HepG2 (cell line): ENCODE data around the gene C14orf93. TPM values are rescaled to one million over a fixed set of nuclear protein-coding genes. Genes with fewer than 3 reads are reported as not detected.

Experiments
- EHMT2 ChIP-seq: fragments of 200-600 bp; sonication (generic); IDR thresholded peaks from 2 replicates; pipeline ENCODE4 v1.7.0; 2017; ENCODE audit warnings: antibody characterized with exemption, low read depth, low read length, borderline replicate concordance
- FOXJ3 ChIP-seq: sonication (generic); formaldehyde crosslinking; IDR thresholded peaks from 2 replicates; pipeline ENCODE4 v1.4.0; 2020; ENCODE audit warnings: missing genetic modification reagents, mild to moderate bottlenecking, borderline replicate concordance
- HOXA3 ChIP-seq: sonication (generic); formaldehyde crosslinking; IDR thresholded peaks from 2 replicates; pipeline ENCODE4 v1.5.0; 2020; ENCODE audit warnings: missing genetic modification reagents
- ISX ChIP-seq: sonication (generic); formaldehyde crosslinking; conservative IDR thresholded peaks from 2 replicates; pipeline ENCODE4 v1.5.0; 2020; ENCODE audit warnings: missing genetic modification reagents
- MAFF ChIP-seq: IDR thresholded peaks from 2 replicates; pipeline ENCODE4 v1.6.1; 2011; ENCODE audit warnings: low read depth, low read length, improper control_type of control experiment
- MIXL1 ChIP-seq: IDR thresholded peaks from 2 replicates; pipeline ENCODE4 v1.6.1; 2016
- MLLT10 ChIP-seq: sonication (generic); formaldehyde crosslinking; IDR thresholded peaks from 2 replicates; pipeline ENCODE4 v1.4.0; 2020; ENCODE audit warnings: missing genetic modification reagents
- NFRKB ChIP-seq: fragments of 450-650 bp; IDR thresholded peaks from 2 replicates; pipeline ENCODE4 v1.6.1; 2017
- PLRG1 ChIP-seq: fragments of 450-650 bp; conservative IDR thresholded peaks from 2 replicates; pipeline ENCODE4 v1.6.1; 2016
- RFXANK ChIP-seq: IDR thresholded peaks from 2 replicates; pipeline ENCODE4 v1.6.1; 2016
- SCMH1 ChIP-seq: sonication (generic); formaldehyde crosslinking; IDR thresholded peaks from 2 replicates; pipeline ENCODE4 v1.9.0; 2021; ENCODE audit warnings: missing genetic modification reagents, mild to moderate bottlenecking, borderline replicate concordance
- SRF ChIP-seq: IDR thresholded peaks from 2 replicates; pipeline ENCODE4 v1.6.1; 2011; ENCODE audit warnings: mild to moderate bottlenecking, low read depth, low read length, moderate library complexity
- ZNF207 ChIP-seq: fragments of 450-650 bp; IDR thresholded peaks from 2 replicates; pipeline ENCODE4 v1.6.1; 2016; ENCODE audit warnings: antibody characterized with exemption, borderline replicate concordance
- ZNF451 ChIP-seq: sonication (generic); formaldehyde crosslinking; IDR thresholded peaks from 2 replicates; pipeline ENCODE4 v1.5.0; 2020; ENCODE audit warnings: mild to moderate bottlenecking, missing genetic modification reagents
- ZNF660 ChIP-seq: sonication (generic); formaldehyde crosslinking; IDR thresholded peaks from 2 replicates; pipeline ENCODE4 v1.5.1; 2020; ENCODE audit warnings: mild to moderate bottlenecking, low read depth, missing genetic modification reagents, borderline replicate concordance
- polyA plus RNA-seq, 8 experiments: library from polyadenylated mRNA; depleted of rRNA in 3 of 8; stranded (reverse) in 7 of 8; unstranded in 1 of 8; fragments of >200 nt; fragmentation: Illumina TruSeq in 4 of 8; extraction: Trizol in 4 of 8; gene quantifications; 2 replicates each; pipeline versions ENCODE4 v1.2.1 to v1.2.3, GENCODE V29; 2011 to 2016; ENCODE audit warnings: low read depth in 4 of 8, missing spikeins in 1 of 8, mixed read lengths in 1 of 8; ENCODE audit not compliant: insufficient read depth in 1 of 8
- total RNA-seq, 5 experiments: library from RNA; depleted of rRNA; stranded (reverse); fragments of >200 nt; fragmentation: Illumina TruSeq; extraction: Trizol; gene quantifications; 2 replicates each; pipeline ENCODE4 v1.2.3, GENCODE V29; 2016; ENCODE audit warnings: low read depth in 1 of 5
- TF ChIP-seq, protein P1 (sequence below): sonication (generic); formaldehyde crosslinking; IDR thresholded peaks from one replicate; pipeline ENCODE4 v1.5.1; 2020; ENCODE audit warnings: mild to moderate bottlenecking, missing genetic modification reagents; ENCODE audit errors: not compliant biosample characterization
- TF ChIP-seq, protein P2 (sequence below): IDR thresholded peaks from 2 replicates; pipeline ENCODE4 v1.6.1; 2016
- TF ChIP-seq, protein P3 (sequence below): sonication (generic); formaldehyde crosslinking; IDR thresholded peaks from 2 replicates; pipeline ENCODE4 v1.5.0; 2020; ENCODE audit warnings: mild to moderate bottlenecking, missing genetic modification reagents
- TF ChIP-seq, protein P4 (sequence below): fragments of 450-650 bp; IDR thresholded peaks from 2 replicates; pipeline ENCODE4 v1.6.1; 2017

C14orf93 gene
- total and polyA plus RNA-seq, 2 of the 13 experiments (the other 11 are each of a cell fraction or from before 2014, with no cell fraction given): 11.4 to 22.5 TPM

DNA sequence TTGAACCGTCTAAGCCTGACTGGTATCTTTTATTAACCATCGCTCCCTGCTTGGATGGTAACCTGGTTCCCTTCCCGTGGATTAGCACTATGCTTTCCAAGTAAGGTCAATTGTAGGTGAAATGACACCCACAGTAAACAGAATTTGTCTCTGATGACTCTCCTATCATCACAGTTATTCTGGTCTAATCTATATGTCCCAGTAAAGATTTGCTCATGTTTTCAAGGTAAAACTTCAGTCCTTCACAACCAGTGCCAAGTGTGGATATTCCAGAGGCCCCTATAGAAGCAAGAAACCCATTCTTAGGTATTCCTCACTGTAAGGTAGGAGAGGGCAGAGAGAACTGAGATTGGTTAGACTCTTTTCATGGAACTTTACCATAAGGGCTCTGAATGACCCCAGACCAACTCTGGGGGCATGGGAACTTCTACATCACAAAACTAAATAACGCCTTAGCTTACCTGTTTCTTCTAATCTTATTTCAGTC is 43.1 kb downstream of the C14orf93 start (continued):
- TF ChIP-seq, protein P1, sequence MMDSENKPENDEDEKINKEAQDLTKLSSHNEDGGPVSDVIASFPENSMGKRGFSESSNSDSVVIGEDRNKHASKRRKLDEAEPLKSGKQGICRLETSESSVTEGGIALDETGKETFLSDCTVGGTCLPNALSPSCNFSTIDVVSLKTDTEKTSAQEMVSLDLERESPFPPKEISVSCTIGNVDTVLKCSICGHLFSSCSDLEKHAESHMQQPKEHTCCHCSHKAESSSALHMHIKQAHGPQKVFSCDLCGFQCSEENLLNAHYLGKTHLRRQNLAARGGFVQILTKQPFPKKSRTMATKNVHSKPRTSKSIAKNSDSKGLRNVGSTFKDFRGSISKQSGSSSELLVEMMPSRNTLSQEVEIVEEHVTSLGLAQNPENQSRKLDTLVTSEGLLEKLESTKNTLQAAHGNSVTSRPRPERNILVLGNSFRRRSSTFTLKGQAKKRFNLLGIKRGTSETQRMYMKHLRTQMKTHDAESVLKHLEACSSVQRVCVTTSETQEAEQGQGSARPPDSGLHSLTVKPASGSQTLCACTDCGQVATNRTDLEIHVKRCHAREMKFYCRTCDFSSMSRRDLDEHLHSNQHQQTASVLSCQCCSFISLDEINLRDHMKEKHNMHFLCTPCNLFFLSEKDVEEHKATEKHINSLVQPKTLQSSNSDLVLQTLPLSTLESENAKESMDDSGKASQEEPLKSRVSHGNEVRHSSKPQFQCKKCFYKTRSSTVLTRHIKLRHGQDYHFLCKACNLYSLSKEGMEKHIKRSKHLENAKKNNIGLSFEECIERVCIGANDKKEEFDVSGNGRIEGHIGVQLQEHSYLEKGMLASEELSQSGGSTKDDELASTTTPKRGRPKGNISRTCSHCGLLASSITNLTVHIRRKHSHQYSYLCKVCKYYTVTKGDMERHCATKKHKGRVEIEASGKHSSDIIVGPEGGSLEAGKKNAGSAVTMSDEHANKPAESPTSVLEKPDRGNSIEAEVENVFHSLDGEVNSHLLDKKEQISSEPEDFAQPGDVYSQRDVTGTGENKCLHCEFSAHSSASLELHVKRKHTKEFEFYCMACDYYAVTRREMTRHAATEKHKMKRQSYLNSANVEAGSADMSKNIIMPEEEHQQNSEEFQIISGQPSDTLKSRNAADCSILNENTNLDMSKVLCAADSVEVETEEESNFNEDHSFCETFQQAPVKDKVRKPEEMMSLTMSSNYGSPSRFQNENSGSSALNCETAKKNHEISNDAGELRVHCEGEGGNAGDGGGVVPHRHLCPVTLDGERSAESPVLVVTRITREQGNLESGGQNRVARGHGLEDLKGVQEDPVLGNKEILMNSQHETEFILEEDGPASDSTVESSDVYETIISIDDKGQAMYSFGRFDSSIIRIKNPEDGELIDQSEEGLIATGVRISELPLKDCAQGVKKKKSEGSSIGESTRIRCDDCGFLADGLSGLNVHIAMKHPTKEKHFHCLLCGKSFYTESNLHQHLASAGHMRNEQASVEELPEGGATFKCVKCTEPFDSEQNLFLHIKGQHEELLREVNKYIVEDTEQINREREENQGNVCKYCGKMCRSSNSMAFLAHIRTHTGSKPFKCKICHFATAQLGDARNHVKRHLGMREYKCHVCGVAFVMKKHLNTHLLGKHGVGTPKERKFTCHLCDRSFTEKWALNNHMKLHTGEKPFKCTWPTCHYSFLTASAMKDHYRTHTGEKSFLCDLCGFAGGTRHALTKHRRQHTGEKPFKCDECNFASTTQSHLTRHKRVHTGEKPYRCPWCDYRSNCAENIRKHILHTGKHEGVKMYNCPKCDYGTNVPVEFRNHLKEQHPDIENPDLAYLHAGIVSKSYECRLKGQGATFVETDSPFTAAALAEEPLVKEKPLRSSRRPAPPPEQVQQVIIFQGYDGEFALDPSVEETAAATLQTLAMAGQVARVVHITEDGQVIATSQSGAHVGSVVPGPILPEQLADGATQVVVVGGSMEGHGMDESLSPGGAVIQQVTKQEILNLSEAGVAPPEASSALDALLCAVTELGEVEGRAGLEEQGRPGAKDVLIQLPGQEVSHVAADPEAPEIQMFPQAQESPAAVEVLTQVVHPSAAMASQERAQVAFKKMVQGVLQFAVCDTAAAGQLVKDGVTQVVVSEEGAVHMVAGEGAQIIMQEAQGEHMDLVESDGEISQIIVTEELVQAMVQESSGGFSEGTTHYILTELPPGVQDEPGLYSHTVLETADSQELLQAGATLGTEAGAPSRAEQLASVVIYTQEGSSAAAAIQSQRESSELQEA (CRISPR knock-in tag): no peak
- TF ChIP-seq PLRG1 (no peak), EHMT2 (no peak), MIXL1 (CRISPR knock-in tag) (no peak), ZNF451 (CRISPR knock-in tag) (no peak), ISX (CRISPR knock-in tag) (no peak), SRF (no peak), FOXJ3 (CRISPR knock-in tag) (no peak), MAFF (no peak), ZNF660 (CRISPR knock-in tag) (no peak), RFXANK (CRISPR knock-in tag) (no peak), HOXA3 (0 out of 2 replicates have a peak, but pooled peaks have one; percentile 34), NFRKB (no peak), ZNF207 (no peak), MLLT10 (CRISPR knock-in tag) (no peak), SCMH1 (CRISPR knock-in tag) (no peak)
- TF ChIP-seq, protein P2, sequence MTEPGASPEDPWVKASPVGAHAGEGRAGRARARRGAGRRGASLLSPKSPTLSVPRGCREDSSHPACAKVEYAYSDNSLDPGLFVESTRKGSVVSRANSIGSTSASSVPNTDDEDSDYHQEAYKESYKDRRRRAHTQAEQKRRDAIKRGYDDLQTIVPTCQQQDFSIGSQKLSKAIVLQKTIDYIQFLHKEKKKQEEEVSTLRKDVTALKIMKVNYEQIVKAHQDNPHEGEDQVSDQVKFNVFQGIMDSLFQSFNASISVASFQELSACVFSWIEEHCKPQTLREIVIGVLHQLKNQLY (CRISPR knock-in tag): no peak
- TF ChIP-seq, protein P3, sequence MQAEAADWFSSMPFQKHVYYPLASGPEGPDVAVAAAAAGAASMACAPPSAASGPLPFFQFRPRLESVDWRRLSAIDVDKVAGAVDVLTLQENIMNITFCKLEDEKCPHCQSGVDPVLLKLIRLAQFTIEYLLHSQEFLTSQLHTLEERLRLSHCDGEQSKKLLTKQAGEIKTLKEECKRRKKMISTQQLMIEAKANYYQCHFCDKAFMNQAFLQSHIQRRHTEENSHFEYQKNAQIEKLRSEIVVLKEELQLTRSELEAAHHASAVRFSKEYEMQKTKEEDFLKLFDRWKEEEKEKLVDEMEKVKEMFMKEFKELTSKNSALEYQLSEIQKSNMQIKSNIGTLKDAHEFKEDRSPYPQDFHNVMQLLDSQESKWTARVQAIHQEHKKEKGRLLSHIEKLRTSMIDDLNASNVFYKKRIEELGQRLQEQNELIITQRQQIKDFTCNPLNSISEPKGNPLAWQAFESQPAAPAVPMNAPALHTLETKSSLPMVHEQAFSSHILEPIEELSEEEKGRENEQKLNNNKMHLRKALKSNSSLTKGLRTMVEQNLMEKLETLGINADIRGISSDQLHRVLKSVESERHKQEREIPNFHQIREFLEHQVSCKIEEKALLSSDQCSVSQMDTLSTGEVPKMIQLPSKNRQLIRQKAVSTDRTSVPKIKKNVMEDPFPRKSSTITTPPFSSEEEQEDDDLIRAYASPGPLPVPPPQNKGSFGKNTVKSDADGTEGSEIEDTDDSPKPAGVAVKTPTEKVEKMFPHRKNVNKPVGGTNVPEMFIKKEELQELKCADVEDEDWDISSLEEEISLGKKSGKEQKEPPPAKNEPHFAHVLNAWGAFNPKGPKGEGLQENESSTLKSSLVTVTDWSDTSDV (CRISPR knock-in tag): no peak
- TF ChIP-seq, protein P4, sequence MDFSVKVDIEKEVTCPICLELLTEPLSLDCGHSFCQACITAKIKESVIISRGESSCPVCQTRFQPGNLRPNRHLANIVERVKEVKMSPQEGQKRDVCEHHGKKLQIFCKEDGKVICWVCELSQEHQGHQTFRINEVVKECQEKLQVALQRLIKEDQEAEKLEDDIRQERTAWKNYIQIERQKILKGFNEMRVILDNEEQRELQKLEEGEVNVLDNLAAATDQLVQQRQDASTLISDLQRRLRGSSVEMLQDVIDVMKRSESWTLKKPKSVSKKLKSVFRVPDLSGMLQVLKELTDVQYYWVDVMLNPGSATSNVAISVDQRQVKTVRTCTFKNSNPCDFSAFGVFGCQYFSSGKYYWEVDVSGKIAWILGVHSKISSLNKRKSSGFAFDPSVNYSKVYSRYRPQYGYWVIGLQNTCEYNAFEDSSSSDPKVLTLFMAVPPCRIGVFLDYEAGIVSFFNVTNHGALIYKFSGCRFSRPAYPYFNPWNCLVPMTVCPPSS: no peak
